ENCODE measurements around the gene ATP5MG. TPM values are rescaled to one million over a fixed set of nuclear protein-coding genes. Genes with fewer than 3 reads are reported as not detected.
A peak's percentile ranks its signal among the peaks of the same experiment; 100 is the strongest.

The ATP5MG gene
- polyA plus RNA-seq, 1 donor (not counting 4 experiments of a cell fraction or from before 2014, with no cell fraction given): 463 TPM

- Histone ChIP-seq H3K4me1 (ENCODE audit: control insufficient read depth, extremely low read depth, insufficient read depth, low read length) (peaks cover 25% of the 10 kb centered on the region), H3K9me3 (ENCODE audit: control insufficient read depth, low read depth, low read length) (no peaks in the 10 kb centered on the region), H3K27ac (ENCODE audit: control insufficient read depth, insufficient read depth, low read length) (peak overlapping the region; percentile 63), H3K79me2 (ENCODE audit: control insufficient read depth, insufficient read depth, low read length) (peaks cover 51% of the 10 kb centered on the region), H3K9me1 (ENCODE audit: control insufficient read depth, extremely low read depth, insufficient read depth, low read length) (no peaks in the 10 kb centered on the region), H2AFZ (ENCODE audit: control insufficient read depth, low read length) (peak overlapping the region; percentile 12), H3K4me3 (ENCODE audit: control insufficient read depth in 2 of 3, extremely low read depth in 1 of 3, insufficient read depth in 2 of 3, low read depth in 1 of 3, low read length in 3 of 3) (peak overlapping the region; percentile 84 to 94 (median 87)), H4K20me1 (ENCODE audit: control insufficient read depth, extremely low read depth, insufficient read depth, low read length) (peaks cover 12% of the 10 kb centered on the region), H3K4me2 (ENCODE audit: control insufficient read depth, extremely low read depth, insufficient read depth, low read depth, low read length) (peak overlapping the region; percentile 76), H3K27me3 (ENCODE audit: control insufficient read depth, extremely low read depth, insufficient read depth, low read length) (no peaks in the 10 kb centered on the region), H3K36me3 (ENCODE audit: control insufficient read depth in 2 of 2, extremely low read depth in 1 of 2, insufficient read depth in 2 of 2, low read length in 2 of 2) (peaks cover 0 to under 1% of the 10 kb centered on the region in 2 experiments), H3K9ac (ENCODE audit: control insufficient read depth, extremely low read depth, insufficient read depth, low read length) (peak overlapping the region; percentile 81)
- FAIRE-seq (no peak), DNase-seq (ENCODE audit: low read depth, low spot score) (no peak)
- TF ChIP-seq EZH2 (IDR thresholded peaks at IDR 0.05; ENCODE audit: low read length) (no peak), CTCF (optimal IDR thresholded peaks at IDR 0.05 in 1 of 3, IDR thresholded peaks at IDR 0.05 in 1 of 3, conservative IDR thresholded peaks at IDR 0.05 in 1 of 3; ENCODE audit: extremely low read depth in 1 of 3, insufficient read depth in 2 of 3, low read length in 3 of 3) (no peak)
- dilution Hi-C loops (cut with MboI; ENCODE audit: extremely low pct_ligation_motif_present, low sequenced_read_pairs): no loop called here
These were observed 35.3 kb downstream of the ATP5MG start for GRCh38 chr11:118436639-118437207.

- FAIRE-seq (peak; percentile 36), DNase-seq (ENCODE audit: low read depth, low spot score) (no peak)
These were observed 36.1 kb downstream of the ATP5MG start for GRCh38 chr11:118437208-118438125.

More at GRCh38 chr11:118437208-118438125, 36.1 kb downstream of the ATP5MG start:
- no peak for TF ChIP-seq CTCF (optimal IDR thresholded peaks at IDR 0.05 in 1 of 3, IDR thresholded peaks at IDR 0.05 in 1 of 3, conservative IDR thresholded peaks at IDR 0.05 in 1 of 3; ENCODE audit: extremely low read depth in 1 of 3, insufficient read depth in 2 of 3, low read length in 3 of 3)
- no peak for TF ChIP-seq EZH2 (IDR thresholded peaks at IDR 0.05; ENCODE audit: low read length)
- Histone ChIP-seq H3K4me1 (ENCODE audit: control insufficient read depth, extremely low read depth, insufficient read depth, low read length) (peaks cover 33% of the 10 kb centered on the region), H3K9me1 (ENCODE audit: control insufficient read depth, extremely low read depth, insufficient read depth, low read length) (no peaks in the 10 kb centered on the region), H4K20me1 (ENCODE audit: control insufficient read depth, extremely low read depth, insufficient read depth, low read length) (peaks cover 16% of the 10 kb centered on the region), H3K9ac (ENCODE audit: control insufficient read depth, extremely low read depth, insufficient read depth, low read length) (peak overlapping the region; percentile 81), H3K79me2 (ENCODE audit: control insufficient read depth, insufficient read depth, low read length) (peaks cover 59% of the 10 kb centered on the region), H3K27me3 (ENCODE audit: control insufficient read depth, extremely low read depth, insufficient read depth, low read length) (no peaks in the 10 kb centered on the region), H3K36me3 (ENCODE audit: control insufficient read depth in 2 of 2, extremely low read depth in 1 of 2, insufficient read depth in 2 of 2, low read length in 2 of 2) (peaks cover 0 to 3% of the 10 kb centered on the region in 2 experiments), H2AFZ (ENCODE audit: control insufficient read depth, low read length) (no peak overlapping the region), H3K4me3 (ENCODE audit: control insufficient read depth in 2 of 3, extremely low read depth in 1 of 3, insufficient read depth in 2 of 3, low read depth in 1 of 3, low read length in 3 of 3) (peak overlapping the region; percentile 84 to 94 (median 87)), H3K27ac (ENCODE audit: control insufficient read depth, insufficient read depth, low read length) (peak overlapping the region; percentile 67), H3K9me3 (ENCODE audit: control insufficient read depth, low read depth, low read length) (no peaks in the 10 kb centered on the region), H3K4me2 (ENCODE audit: control insufficient read depth, extremely low read depth, insufficient read depth, low read depth, low read length) (peak overlapping the region; percentile 76)
- dilution Hi-C loops (cut with MboI; ENCODE audit: extremely low pct_ligation_motif_present, low sequenced_read_pairs): no loop called here
